Hippocampal formation (tissue), 2 donors: ENCODE data around the gene CFAP61.
"Not testable (repeated sequence)": the region's sequence is repeated elsewhere in the genome, so short reads cannot be mapped to it uniquely, and the experiment has no call there.

Experiments used
- DNase-seq, 2 donors: peaks; one replicate each; lab custom pipeline; 2025; lab: John Stamatoyannopoulos, UW

Gene CFAP61

GRCh38 chr20:20092827-20093226 is 40.5 kb downstream of the CFAP61 start:
- DNase-seq: no peak

GRCh38 chr20:20094410-20094809 is 42.1 kb downstream of the CFAP61 start:
- no peak for DNase-seq

- no peak for DNase-seq
These were observed 43.0 kb downstream of the CFAP61 start for GRCh38 chr20:20095114-20095872.

GRCh38 chr20:20096421-20096820 is 44.1 kb downstream of the CFAP61 start:
- no peak for DNase-seq

GRCh38 chr20:20100881-20101280 is 48.5 kb downstream of the CFAP61 start:
- DNase-seq: no peak

GRCh38 chr20:20102163-20102562 is 49.8 kb downstream of the CFAP61 start:
- DNase-seq: no peak

GRCh38 chr20:20102716-20103258 is 50.5 kb downstream of the CFAP61 start:
- no peak for DNase-seq

GRCh38 chr20:20103486-20103885 is 51.2 kb downstream of the CFAP61 start:
- no peak for DNase-seq

GRCh38 chr20:20123187-20123586 is 70.9 kb downstream of the CFAP61 start:
- not testable (repeated sequence) for DNase-seq

- DNase-seq: no peak
These were observed 78.1 kb downstream of the CFAP61 start for GRCh38 chr20:20130399-20130798.

- DNase-seq: no peak
These were observed 82.7 kb downstream of the CFAP61 start for GRCh38 chr20:20134941-20135575.

GRCh38 chr20:20136313-20136712 is 84.0 kb downstream of the CFAP61 start:
- no peak for DNase-seq

GRCh38 chr20:20137851-20138250 is 85.5 kb downstream of the CFAP61 start:
- DNase-seq: no peak

GRCh38 chr20:20138301-20139064 is 86.2 kb downstream of the CFAP61 start:
- DNase-seq: no peak

- no peak for DNase-seq
These were observed 87.1 kb downstream of the CFAP61 start for GRCh38 chr20:20139403-20139802.

GRCh38 chr20:20143165-20143564 is 90.8 kb downstream of the CFAP61 start:
- DNase-seq: no peak

- no peak for DNase-seq
These were observed 91.3 kb downstream of the CFAP61 start for GRCh38 chr20:20143646-20144045.

GRCh38 chr20:20148779-20149178 is 96.4 kb downstream of the CFAP61 start:
- no peak for DNase-seq

- no peak for DNase-seq
These were observed 97.9 kb downstream of the CFAP61 start for GRCh38 chr20:20150241-20150640.

- DNase-seq: no peak
These were observed 108.2 kb downstream of the CFAP61 start for GRCh38 chr20:20160520-20160919.

- DNase-seq: no peak
These were observed 109.3 kb downstream of the CFAP61 start for GRCh38 chr20:20161611-20162010.

- DNase-seq: no peak
These were observed 115.4 kb downstream of the CFAP61 start for GRCh38 chr20:20167698-20168097.

GRCh38 chr20:20173254-20173653 is 120.9 kb downstream of the CFAP61 start:
- DNase-seq: no peak
